Activated CD4-positive, CD25-positive, alpha-beta regulatory T cell treated with anti-CD3 and anti-CD28 coated beads, Interleukin-2, amount 50 U/mL, for 72 hours (primary cell): Measurements from ENCODE around the gene OR2G3.

Experiments used
- DNase-seq: peaks from one replicate; pipeline ENCODE4 v3.0.0; 2021

Gene OR2G3

DNA sequence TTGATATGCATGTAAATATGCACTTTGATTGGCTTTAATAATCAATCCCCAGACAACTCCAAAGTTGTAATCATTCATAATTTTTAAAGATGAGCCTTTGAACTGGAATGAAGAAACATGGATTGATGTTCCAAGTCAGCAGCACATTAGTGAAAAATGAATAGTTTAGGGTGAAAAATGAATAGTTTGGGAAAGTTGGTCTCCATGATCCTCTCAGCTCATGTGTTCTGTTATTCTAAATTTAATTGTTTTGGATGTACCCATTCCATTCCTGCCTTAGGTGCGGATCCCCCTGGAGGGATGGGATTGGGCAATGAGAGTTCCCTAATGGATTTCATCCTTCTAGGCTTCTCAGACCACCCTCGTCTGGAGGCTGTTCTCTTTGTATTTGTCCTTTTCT is at the start of gene OR2G3:
TSS of gene OR2G3 (plus strand) at position 301 of the 400 bp plus-strand sequence. CDS start at position 301, 0 bp downstream.
- no peak for DNase-seq

DNA sequence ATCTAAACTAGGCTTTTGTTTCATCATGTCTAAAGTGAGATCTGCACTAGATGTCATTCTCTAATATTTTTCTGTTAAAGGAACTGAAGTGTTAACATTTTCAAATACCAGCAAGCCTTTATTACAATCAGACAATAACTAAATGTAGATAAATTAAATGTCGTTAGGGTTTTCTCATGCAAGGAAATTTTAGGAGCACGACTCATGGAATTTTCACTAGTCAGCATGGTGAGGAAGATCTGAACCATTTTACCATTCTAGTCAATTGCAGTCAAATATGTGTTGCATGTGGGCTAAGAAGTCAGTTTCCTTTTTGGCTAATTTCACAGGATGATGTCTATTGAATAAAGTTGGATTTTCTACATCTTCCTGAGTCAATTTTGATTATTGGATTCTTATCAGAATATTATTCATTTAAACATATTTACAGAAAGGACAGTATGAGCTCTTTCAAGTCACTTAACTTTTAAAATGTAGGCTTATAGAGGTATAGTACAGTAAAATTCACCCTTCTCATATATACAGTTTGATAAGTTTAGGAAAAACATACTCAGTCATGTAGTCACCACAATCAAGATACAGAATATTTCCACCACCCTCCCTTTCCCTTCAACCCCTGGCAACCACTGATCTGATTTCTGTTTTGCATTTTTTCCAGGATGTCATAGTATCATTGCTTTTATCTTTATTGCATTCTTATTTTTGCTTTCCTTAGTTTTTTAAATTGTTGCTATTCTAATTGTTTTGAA is 47.3 kb upstream of the OR2G3 start:
- no peak for DNase-seq

DNA sequence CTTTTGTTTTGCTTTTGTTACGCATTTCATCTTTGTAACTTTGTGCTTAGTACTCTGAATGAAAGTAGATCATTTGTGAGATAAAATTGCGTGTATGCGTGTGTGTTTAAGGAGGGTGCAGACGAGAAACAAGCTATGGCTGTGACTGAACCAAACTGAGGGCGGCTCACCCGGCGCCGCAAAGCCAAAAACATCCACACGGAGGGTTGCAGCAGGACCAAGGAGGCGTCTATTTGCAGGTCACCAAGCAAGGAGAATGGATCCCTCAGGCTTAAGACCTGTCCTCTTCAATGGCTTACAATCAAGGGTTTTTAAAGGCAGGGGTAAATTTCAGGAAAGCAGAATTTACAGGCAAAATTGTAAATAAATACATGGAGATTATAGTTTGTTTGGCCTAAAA is 43.7 kb upstream of the OR2G3 start:
- no peak for DNase-seq

DNA sequence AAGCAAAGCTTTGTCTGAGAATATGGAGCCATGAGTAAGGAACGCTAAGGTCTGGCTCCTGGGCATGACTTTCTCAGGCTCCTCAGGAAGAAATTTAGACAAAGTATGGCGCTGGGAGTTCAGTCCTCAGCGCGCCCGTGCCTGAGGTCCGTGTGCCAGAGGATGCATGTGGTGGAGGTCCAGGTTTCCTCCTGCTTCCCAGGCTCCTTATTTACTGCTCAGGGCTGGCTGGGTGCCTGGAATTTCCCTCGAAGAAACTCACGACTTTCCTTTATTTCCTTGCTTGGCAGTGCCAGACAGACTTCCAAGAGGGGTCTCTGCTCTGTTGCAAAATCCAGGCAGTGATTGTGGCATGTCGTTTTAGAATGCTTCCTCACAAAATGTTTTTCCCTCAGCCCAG is 43.2 kb upstream of the OR2G3 start:
- no peak for DNase-seq

DNA sequence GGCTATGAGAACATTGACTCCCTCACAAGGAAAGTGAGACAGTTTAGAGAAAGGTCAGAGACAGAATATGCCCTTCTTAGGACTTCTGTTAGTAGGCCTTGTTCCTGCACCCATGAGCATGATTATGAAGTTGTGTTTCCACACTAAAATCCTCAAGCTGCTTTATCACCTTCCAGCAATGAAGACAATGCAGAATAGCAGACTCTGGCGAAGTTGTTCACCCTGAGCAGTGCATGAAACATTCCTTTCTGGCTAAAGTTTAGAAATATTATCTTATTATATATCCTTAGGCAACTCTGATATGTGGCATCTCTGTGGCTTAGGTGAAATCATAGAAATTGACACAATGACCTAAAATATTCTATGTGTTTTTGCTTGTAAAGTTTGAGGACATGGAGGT is 31.1 kb upstream of the OR2G3 start:
- no peak for DNase-seq

DNA sequence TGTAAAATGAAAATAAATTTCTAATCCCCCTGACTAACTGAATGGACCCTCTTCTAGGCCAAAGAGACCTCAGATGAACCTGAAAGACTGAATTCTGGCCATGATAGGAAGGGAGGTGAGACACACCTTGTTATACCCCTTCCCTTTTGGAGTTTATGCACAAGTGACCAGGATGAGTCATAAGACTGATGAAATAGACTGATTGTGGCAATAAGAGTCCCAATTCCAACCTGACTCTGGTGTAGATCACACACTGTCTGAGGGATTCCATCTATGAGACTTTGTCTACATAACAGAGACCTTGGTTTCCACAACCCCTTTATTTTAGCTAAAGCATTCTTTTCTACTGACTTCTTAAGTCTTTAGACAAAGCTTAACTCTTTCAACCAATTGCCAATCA is 30.7 kb upstream of the OR2G3 start:
- no peak for DNase-seq

DNA sequence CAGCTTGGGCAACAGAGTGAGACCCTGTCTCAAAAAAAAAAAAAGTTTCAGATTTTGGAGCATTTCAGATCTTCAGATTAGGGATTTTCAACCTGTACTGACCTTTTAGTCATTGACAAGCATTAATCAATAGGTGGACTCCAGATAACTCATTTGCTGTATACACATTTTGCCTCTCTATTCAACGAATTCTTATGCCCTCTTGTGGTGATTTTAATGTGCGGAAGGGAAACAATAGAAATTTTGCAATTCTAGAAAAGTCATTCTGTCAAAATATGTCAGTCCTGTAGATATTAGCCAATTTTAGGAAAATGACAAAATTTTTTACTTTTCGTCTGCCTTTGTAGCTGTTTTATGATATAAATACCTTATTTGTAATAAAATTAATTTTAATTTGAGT is 28.9 kb upstream of the OR2G3 start:
- DNase-seq, result no peak

DNA sequence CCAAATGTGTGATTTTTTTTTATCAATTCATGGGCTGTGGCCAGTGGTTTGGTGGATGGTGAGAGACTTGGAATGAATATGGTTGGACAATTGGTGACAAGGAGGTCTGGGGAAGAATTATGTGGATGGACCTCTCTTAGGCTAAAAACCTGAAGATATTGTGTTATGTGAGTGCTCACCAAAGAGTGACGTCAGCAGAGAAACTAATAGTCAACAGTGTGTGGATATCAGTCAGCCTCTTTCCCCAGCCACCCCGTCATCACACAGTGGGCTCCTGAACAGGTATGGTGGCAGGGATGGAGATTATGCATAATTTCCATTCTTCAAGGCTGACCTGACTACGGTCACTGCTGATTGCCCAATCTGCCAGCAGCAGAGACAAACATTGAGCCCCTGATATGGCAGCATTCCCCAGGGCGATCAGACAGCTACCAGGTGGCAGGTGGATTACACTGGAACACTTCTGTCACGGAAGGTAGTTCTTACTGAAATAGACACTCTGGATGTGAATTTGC is 26.4 kb upstream of the OR2G3 start:
- DNase-seq, result no peak

DNA sequence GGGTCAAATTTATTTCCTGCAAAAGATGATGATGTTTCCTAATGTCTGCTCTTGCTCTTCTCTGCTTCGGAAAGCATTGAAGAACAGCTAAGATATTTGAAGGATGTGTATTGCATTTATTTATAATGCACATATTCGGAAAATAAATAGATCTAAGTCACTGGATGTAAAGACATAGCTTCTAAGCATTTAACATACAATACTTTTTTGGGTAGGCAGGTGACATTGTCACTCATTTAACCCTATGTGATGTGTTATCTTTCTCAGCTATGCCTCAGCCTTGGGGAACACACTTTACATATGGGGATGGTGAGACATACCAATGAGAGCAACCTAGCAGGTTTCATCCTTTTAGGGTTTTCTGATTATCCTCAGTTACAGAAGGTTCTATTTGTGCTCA is 17.3 kb upstream of the OR2G3 start, which contains the start of gene OR2G2:
TSS of gene OR2G2 (plus strand) at position 301 of the 400 bp plus-strand sequence. CDS start at position 301, 0 bp downstream.
- DNase-seq, result no peak

DNA sequence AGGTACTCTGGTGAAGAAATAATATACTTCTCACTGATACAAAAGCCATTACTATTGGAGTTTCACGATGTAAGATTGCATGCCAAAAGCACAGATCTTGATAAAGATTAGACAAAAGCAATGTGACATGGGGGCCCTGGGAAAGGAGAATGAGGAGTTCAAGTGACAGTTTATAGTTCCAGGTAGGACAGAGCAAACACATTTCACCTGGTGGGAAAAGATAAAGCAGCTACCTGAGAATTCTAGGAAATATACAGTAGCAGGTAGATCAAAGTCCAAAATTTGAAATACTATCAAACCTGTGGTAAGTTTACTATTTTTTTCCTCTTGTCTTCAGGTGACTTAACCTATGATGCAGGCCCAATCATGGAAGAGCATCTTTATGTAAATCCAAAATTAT is 8.0 kb downstream of the OR2G3 start:
- DNase-seq, result no peak

DNA sequence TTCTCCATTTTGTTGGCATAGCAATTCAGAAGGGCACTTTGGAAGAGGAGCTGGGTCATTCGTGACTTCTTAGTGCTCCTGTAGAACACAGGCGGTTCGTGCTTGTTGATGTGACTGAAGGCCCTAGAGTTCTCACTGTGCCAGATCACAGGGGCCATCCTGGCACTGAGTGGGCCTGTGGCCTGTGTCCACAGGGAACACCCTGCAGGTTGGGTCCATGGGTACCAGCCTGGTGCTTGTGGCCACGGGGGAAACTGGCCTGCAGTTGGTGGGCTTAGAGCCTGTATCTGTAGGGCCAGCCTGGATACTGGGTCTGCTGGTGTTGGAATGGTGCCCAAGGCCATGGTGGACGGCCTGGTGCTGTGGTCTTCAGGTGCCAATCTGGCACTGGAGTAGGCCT is 9.2 kb downstream of the OR2G3 start:
- DNase-seq, result no peak

DNA sequence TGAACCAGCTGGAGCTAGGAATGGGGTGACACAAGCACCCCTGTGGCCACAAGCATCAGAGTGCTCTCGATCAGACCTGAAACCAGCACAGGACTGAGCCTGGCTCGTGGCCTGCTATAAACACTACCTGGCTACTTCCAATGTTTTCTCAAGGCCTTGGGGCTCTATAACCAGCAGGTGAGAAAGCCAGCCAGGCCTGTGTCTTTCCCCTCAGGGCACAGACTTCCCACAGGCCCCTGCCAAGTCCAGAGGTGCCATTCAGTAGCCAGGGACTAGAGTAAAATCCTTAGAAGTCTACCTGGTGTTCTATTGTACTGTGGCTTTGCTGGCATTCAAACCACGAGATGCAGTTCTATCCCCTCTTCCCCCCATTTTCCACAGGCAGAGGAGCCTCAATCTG is 22.6 kb downstream of the OR2G3 start:
- no peak for DNase-seq

DNA sequence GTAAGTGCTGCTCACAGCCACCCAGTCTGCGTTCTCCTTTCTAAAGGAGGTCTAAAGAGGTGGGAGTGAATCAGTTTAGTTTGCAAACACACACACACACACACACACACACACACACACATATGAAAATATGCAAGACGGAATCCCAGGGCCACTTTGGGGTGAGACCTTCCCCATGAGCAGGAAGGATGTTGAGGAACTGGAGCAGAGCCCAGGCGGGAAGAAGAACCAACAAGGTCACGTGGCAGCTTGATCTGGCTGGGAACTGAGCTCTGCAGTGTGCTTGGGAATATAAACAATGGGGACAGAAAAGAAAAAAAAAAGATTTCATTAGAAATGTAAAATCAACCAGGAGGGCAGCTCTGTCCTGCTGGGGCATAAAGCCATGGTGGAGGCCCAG is 32.6 kb downstream of the OR2G3 start:
- no peak for DNase-seq

DNA sequence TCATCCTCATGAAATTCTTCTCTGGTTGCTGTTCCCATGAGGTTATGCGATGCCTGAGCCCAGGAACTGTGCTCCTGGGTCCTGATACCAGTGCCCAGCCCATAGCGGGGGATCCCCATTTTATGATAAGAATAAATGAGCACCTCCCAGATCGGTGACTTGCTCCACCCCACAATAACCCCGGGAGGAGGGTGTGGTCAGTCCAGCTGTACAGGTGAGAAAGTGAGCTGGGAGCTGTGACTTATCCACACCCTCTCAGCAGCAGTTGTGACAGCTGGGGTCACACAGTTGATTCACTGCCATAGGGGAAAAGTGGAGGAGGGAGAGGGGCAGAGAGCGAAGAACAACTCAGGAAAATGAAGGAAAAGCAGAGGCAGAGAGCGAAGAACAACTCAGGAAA is 33.4 kb downstream of the OR2G3 start:
- no peak for DNase-seq

DNA sequence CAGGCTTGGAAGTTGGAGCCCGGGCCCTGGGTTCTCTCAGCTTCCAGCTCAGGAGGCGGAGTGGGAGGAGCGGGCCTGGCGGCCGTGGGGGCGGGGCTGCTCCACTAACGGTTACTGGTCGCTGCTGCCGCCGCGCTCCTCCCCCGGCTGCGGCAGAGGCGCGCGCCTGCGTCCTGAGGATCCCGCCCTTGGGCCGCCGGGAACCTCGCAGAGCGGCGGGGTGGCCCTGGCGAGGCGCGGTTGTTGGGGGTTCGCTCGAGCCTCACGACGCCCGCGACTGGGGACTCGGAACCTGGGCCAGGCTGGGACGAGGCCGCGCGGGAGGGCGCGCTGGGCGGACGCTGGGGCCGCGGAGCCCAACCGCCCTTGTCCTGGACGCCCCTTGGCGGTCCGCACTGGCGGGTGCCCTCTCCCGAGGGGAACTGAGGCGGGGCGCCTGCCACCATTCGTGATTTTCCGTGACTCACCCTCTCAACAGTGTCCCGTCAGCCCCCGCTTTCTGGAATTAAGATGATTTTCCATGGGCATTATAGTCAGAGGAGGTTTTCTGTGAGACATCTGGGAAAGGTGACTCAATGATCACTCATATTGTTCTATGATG is 34.1 kb downstream of the OR2G3 start:
- DNase-seq, result peak; percentile 39

DNA sequence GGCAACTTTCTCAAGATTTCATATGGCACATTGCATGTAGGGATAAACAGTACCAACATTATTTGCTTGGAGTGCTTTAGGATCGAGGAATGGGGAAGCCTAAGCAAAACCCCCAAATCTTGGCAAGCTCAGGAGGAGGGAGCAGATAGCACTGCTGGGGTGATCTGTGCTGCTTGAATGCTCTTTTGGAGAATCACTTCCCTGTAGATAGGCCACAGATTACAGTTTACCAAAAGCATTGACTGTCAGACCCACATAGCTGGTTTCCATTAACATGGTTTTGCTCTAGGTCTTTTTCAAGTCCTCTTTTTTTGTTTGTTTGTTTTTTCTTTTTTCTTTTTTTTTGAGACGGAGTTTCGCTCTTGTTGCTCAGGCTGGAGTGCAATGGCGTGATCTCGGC is 37.4 kb downstream of the OR2G3 start:
- no peak for DNase-seq

DNA sequence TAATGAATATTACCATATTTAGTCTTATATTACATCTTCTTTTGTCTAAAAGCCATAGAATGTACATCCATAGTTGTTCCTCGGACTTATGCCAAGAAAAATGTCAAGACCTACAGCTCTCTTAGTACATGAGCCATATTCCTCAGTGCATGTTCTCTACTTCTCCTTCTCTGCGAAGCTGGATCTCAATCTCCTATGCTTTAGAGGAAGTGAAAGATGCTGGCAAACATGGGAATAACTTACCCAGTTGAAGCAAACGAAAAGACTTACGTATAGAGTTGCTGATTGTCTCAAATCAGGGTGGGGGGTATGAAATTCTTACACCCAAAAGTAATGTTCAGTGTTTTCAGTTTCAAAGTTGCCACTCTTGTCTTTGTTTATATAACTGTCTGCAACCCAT is 41.5 kb downstream of the OR2G3 start:
- DNase-seq, result no peak

DNA sequence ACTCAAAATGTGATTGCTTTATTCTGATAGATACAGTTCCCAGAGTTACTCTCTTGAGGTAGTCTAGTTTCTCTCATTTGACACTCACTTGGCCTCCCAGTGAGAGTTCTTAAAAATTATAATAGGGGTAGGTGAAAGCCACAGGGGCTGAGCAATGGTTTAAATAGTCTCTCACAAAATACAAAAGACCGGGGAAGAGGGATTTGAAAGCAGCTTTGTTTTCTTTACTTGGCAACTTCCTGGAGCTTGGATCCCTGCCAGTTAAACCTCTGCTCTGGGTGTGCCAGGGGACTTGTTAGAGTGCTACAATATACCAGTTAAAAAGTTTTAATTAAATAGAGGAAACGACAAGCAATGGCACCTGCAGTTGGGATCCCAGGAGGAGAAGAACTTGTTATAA is 42.5 kb downstream of the OR2G3 start:
- DNase-seq, result no peak

DNA sequence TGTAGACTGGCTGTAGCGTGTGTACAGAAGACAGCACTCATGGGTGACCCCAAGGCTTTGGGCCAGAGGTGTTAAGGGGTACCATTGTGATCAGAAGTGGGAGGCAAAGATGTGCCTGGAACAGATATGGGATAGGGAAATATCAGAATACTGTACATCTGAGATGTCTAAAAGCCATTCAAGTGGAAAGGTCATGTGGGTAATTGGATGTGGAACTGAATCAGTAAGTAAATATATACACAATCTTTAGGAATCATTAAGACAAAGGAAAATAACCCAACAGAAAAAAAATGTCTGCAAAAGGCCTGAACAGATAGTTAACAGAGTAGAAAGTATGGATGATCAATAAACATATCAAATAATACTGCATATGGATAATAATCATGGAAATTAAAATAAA is 47.7 kb downstream of the OR2G3 start:
- no peak for DNase-seq
